HG03565 (cell line): ENCODE results near the gene SPATS2L.

Source experiments
- ATAC-seq: cut with Tn5 transposase; IDR thresholded peaks from one replicate; pipeline ENCODE4 v1.9.1; 2021; ENCODE audit warnings: mild to moderate bottlenecking, moderate library complexity; ENCODE audit not compliant: unreplicated experiment

SPATS2L gene

DNA sequence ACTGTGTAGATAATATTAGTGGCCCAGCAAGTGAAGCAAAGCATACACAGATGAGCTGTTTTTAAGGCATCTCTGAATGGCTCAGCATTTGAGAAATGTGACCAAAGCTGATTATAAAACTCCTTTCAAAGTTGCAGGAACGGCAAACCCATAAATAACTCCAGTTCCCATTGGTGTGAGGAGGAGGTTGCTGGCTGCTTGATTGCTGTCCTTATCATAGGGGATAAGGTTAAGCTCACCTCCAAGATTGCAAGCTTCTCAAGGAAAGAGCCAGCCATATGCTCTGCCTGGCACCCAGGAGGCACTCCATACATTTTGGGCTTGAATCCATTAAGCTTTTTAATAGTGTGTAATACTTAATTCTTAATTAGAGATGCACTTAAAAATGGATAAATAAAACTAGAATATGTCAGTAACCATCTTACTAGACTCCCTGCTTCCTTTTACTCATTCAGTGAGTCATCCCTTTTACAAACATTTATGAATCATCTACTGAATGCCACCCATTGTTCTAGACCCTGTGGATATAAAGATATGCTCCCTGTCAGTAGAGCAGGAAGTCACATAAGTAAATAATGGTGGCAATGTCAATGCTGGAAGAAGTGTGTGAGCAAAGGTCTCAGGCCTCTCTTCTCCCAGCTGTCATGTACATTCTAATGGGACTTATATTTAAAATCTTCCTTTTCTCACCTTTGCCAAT, 99.3 kb downstream of the SPATS2L start:
- ATAC-seq, result peak; percentile 53

- ATAC-seq, result peak; percentile 44
Observed at GRCh38 chr2:200406379-200406778, 99.9 kb downstream of the SPATS2L start.

- no peak for ATAC-seq
Observed at GRCh38 chr2:200408428-200409316, 102.2 kb downstream of the SPATS2L start.

DNA sequence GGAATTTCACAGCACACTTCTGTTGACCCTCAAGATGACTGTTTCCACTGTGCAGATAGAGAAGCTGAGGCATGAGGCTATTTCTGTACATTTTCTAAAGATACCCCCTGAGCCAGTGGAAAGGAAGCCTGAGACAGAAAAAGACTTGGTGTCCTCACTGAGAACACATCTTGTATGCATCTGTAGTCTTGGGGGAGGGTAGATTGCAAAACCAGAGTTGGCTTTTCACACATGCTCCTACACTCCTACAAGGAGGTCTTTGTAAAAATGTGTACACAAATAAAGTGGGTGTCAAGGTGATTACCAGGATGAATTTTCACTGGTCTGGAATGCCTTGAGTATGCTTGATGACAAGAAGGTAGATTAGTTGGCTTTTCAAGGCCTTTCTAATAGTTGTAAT, 105.3 kb downstream of the SPATS2L start:
- no peak for ATAC-seq

GRCh38 chr2:200414367-200414766, 107.9 kb downstream of the SPATS2L start:
- no peak for ATAC-seq

DNA sequence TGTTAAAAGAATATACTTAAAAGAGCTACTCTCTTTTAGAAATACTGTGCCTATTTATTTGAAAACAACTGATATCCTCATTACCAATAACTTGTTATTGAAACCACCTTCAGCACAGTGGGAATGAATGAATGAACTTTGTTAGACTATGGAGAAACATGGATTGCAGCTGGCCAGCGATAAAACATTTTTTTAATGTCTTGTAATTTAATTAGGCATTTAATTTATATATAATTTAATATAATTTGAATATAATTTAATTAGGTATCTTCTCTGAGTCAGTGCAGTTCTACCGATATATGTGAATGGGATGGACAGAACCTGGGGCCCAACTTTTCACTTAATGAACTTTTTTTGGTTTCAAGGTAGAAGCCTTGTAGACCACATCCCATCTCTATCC, 109.0 kb downstream of the SPATS2L start:
- no peak for ATAC-seq

- no peak for ATAC-seq
Observed at GRCh38 chr2:200416878-200417277, 110.4 kb downstream of the SPATS2L start.

- no peak for ATAC-seq
Observed at GRCh38 chr2:200417366-200417765, 110.9 kb downstream of the SPATS2L start.

DNA sequence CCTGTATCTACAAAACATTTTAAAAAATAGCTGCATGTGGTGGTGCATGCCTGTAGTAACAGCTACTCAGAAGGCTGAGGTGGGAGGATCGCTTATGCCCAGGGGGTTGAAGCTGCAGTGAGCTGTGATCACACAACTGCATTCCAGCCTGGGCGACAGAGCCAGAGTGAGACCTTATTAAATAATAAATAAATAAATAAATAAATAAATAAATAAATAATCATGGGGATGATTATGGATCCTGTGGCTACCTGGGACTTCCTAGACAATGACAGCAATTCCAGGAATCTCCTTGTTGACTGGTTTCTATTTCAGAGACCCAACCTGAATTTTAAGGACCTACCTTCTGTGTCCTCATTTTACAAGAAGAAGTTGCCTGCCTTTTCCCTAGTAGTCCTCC, 111.9 kb downstream of the SPATS2L start:
- ATAC-seq, result no peak

DNA sequence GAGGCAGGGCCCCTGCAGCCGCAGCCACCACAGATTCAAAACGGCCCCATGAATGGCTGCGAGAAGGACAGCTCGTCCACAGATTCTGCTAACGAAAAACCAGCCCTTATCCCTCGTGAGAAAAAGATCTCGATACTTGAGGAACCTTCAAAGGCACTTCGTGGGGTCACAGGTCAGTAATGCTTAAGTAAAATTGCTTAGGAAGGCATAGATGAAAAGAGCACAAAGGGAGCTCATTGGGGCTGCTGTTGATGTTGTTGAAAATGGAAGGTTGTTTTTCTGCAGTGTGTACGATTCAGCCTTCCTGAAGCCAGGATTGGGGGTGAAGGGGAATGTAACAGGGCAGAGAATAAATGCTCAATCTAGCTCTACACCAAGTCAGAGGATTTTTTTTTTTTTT, 112.8 kb downstream of the SPATS2L start:
- ATAC-seq, result no peak

- ATAC-seq, result no peak
Observed at GRCh38 chr2:200421270-200421669, 114.8 kb downstream of the SPATS2L start.

GRCh38 chr2:200422071-200422470, 115.6 kb downstream of the SPATS2L start:
- no peak for ATAC-seq

GRCh38 chr2:200422532-200423261, 116.2 kb downstream of the SPATS2L start:
- no peak for ATAC-seq

- ATAC-seq, result no peak
Observed at GRCh38 chr2:200423541-200423940, 117.0 kb downstream of the SPATS2L start.

GRCh38 chr2:200425026-200425821, 118.7 kb downstream of the SPATS2L start:
- no peak for ATAC-seq

DNA sequence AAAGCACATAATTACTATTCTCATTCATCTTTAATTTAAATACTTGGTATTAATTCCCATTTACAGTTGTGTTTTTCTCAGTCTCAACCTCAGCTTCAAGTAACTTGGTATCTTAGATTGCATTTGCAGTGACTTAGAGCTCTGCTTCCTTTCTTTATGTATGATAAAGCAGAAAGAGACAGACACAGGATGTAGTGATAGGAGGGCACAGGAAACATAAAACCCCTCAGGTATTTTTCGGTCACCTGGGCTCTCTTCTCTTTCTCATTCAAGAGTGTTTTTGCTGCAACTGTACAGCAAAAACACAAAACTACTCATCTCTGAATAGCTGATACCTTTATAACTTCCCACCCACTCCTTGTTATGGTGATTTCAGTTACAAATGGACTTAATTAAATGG, 120.3 kb downstream of the SPATS2L start:
- ATAC-seq, result no peak

GRCh38 chr2:200428961-200429665, 122.6 kb downstream of the SPATS2L start:
- ATAC-seq, result peak; percentile 61

- ATAC-seq, result no peak
Observed at GRCh38 chr2:200430017-200430416, 123.5 kb downstream of the SPATS2L start.

DNA sequence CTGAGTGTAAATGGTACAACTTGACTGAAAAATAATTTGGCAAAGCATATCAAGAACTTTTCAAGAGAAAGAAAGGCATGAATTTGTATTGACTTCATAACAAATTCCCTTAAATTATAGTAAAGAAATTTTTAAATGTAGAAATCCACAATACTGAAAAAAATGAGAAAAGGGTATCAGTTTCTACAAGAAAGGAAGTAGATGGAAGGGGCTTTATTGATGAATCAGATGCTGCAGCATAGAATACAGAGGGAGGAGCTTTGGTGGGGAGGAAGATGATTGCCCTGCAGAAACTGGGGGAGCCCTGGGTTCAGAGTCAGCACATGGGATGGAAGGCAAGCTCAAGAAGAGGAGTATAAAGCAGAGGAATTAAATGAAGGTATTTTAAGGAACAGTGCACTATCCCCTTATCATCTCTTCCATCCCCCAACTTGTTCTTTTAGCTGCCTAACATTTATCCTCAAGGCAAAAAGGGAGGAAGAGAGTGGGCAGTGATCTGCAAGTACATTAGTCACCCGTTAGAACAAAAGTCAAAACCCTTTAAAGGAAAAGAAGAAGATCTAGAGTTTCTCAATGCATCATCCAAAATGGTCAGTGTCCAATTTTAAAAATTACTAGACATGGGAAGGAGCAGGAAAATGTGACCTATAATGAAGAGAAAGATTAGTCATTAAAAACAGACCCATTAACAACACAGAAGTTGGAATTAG, 125.7 kb downstream of the SPATS2L start:
- no peak for ATAC-seq
